HepG2 (cell line): ENCODE results near the gene INHBC. TPM values are rescaled to one million over a fixed set of nuclear protein-coding genes. Genes with fewer than 3 reads are reported as not detected.

Source experiments
- CHD4 ChIP-seq: fragments of 200-600 bp; sonication (generic); IDR thresholded peaks from 2 replicates; pipeline ENCODE4 v1.7.0; 2017; ENCODE audit warnings: mild to moderate bottlenecking, low read length, borderline replicate concordance
- MED1 ChIP-seq: sonication (generic); formaldehyde crosslinking; IDR thresholded peaks from 2 replicates; pipeline ENCODE4 v1.4.0; 2020; ENCODE audit warnings: missing genetic modification reagents
- MXI1 ChIP-seq: IDR thresholded peaks from 3 replicates; pipeline ENCODE4 v1.6.1; 2012; ENCODE audit warnings: low read depth, low read length, inconsistent platforms, borderline replicate concordance
- NR2F2 ChIP-seq: IDR thresholded peaks from 2 replicates; pipeline ENCODE4 v1.6.1; 2012; ENCODE audit warnings: low read depth, inconsistent platforms, borderline replicate concordance
- NRL ChIP-seq: sonication (generic); formaldehyde crosslinking; IDR thresholded peaks from 2 replicates; pipeline ENCODE4 v1.5.0; 2020; ENCODE audit warnings: missing genetic modification reagents, mild to moderate bottlenecking, moderate library complexity, borderline replicate concordance
- PHF5A ChIP-seq: IDR thresholded peaks from one replicate; pipeline ENCODE4 v1.6.1; 2018; ENCODE audit warnings: low read depth, missing genetic modification reagents; ENCODE audit not compliant: unreplicated experiment
- RBAK ChIP-seq: sonication (generic); formaldehyde crosslinking; IDR thresholded peaks from 2 replicates; pipeline ENCODE4 v1.5.1; 2020; ENCODE audit warnings: mild to moderate bottlenecking, missing genetic modification reagents
- ZBTB1 ChIP-seq: sonication (generic); formaldehyde crosslinking; IDR thresholded peaks from 2 replicates; pipeline ENCODE4 v1.4.0; 2020; ENCODE audit warnings: missing genetic modification reagents, borderline replicate concordance
- ZNF468 ChIP-seq: sonication (generic); formaldehyde crosslinking; IDR thresholded peaks from 2 replicates; pipeline ENCODE4 v1.8.0; 2022; ENCODE audit warnings: mild to moderate bottlenecking, moderate library complexity, missing genetic modification reagents
- ZNF616 ChIP-seq: sonication (generic); formaldehyde crosslinking; IDR thresholded peaks from 2 replicates; pipeline ENCODE4 v1.5.0; 2020; ENCODE audit warnings: low read depth, mild to moderate bottlenecking, missing genetic modification reagents
- ZNF772 ChIP-seq: sonication (generic); formaldehyde crosslinking; IDR thresholded peaks from 2 replicates; pipeline ENCODE4 v1.5.0; 2020; ENCODE audit warnings: mild to moderate bottlenecking, missing genetic modification reagents
- ZNF782 ChIP-seq: sonication (generic); formaldehyde crosslinking; IDR thresholded peaks from 2 replicates; pipeline ENCODE4 v1.4.0; 2020; ENCODE audit warnings: missing genetic modification reagents, mild to moderate bottlenecking, borderline replicate concordance
- polyA plus RNA-seq, 8 experiments: library from polyadenylated mRNA; depleted of rRNA in 3 of 8; stranded (reverse) in 7 of 8; unstranded in 1 of 8; fragments of >200 nt; fragmentation: Illumina TruSeq in 4 of 8; extraction: Trizol in 4 of 8; gene quantifications; 2 replicates each; pipeline versions ENCODE4 v1.2.1 to v1.2.3, GENCODE V29; 2011 to 2016; ENCODE audit warnings: low read depth in 4 of 8, missing spikeins in 1 of 8, mixed read lengths in 1 of 8; ENCODE audit not compliant: insufficient read depth in 1 of 8
- total RNA-seq, 5 experiments: library from RNA; depleted of rRNA; stranded (reverse); fragments of >200 nt; fragmentation: Illumina TruSeq; extraction: Trizol; gene quantifications; 2 replicates each; pipeline ENCODE4 v1.2.3, GENCODE V29; 2016; ENCODE audit warnings: low read depth in 1 of 5
- TF ChIP-seq, protein P1 (sequence below), 2 experiments: sonication (generic) in 1 of 2; formaldehyde crosslinking in 1 of 2; IDR thresholded peaks; 2 replicates each; pipeline versions ENCODE4 v1.6.1 to v1.9.0; 2014 to 2022; ENCODE audit warnings: antibody characterized with exemption in 1 of 2, borderline replicate concordance in 1 of 2, inconsistent platforms in 1 of 2, low read depth in 1 of 2, missing genetic modification reagents in 1 of 2
- TF ChIP-seq, protein P2 (sequence below): IDR thresholded peaks from 2 replicates; pipeline ENCODE4 v1.6.1; 2016; ENCODE audit warnings: low read depth, control low read depth
- TF ChIP-seq, protein P3 (sequence below): sonication (generic); formaldehyde crosslinking; IDR thresholded peaks from 2 replicates; pipeline ENCODE4 v1.5.0; 2020; ENCODE audit warnings: missing genetic modification reagents, mild to moderate bottlenecking, borderline replicate concordance

INHBC gene
- total and polyA plus RNA-seq, 2 of the 13 experiments (the other 11 are each of a cell fraction or from before 2014, with no cell fraction given) = 1.8 to 13.8 TPM

- TF ChIP-seq, protein P1, sequence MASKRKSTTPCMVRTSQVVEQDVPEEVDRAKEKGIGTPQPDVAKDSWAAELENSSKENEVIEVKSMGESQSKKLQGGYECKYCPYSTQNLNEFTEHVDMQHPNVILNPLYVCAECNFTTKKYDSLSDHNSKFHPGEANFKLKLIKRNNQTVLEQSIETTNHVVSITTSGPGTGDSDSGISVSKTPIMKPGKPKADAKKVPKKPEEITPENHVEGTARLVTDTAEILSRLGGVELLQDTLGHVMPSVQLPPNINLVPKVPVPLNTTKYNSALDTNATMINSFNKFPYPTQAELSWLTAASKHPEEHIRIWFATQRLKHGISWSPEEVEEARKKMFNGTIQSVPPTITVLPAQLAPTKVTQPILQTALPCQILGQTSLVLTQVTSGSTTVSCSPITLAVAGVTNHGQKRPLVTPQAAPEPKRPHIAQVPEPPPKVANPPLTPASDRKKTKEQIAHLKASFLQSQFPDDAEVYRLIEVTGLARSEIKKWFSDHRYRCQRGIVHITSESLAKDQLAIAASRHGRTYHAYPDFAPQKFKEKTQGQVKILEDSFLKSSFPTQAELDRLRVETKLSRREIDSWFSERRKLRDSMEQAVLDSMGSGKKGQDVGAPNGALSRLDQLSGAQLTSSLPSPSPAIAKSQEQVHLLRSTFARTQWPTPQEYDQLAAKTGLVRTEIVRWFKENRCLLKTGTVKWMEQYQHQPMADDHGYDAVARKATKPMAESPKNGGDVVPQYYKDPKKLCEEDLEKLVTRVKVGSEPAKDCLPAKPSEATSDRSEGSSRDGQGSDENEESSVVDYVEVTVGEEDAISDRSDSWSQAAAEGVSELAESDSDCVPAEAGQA (IDR thresholded peaks at IDR 0.05; ENCODE audit: low read depth) = peak; percentile 93
- TF ChIP-seq, protein P1 (CRISPR knock-in tag; IDR thresholded peaks at IDR 0.05; ENCODE audit: borderline replicate concordance) = no peak
- TF ChIP-seq MED1 (CRISPR knock-in tag) = peak; percentile 79
- TF ChIP-seq ZNF772 (CRISPR knock-in tag) = peak; percentile 84
- TF ChIP-seq NRL = peak; percentile 89; the same call in 1 of the 2 replicates
- no peak for TF ChIP-seq ZNF468 (CRISPR knock-in tag)
- peak; percentile 65; the same call in 1 of the 2 replicates for TF ChIP-seq ZBTB1 (CRISPR knock-in tag)
- TF ChIP-seq MXI1 = peak; percentile 78; the same call in 1 of the 3 replicates
- no peak for TF ChIP-seq PHF5A
- no peak for TF ChIP-seq RBAK
- peak; percentile 45; the same call in 1 of the 2 replicates for TF ChIP-seq ZNF616 (CRISPR knock-in tag)
- TF ChIP-seq CHD4 = no peak
- no peak for TF ChIP-seq NR2F2
- 0 out of 2 replicates have a peak, but pooled peaks have one; percentile 75 for TF ChIP-seq ZNF782
- TF ChIP-seq, protein P2, sequence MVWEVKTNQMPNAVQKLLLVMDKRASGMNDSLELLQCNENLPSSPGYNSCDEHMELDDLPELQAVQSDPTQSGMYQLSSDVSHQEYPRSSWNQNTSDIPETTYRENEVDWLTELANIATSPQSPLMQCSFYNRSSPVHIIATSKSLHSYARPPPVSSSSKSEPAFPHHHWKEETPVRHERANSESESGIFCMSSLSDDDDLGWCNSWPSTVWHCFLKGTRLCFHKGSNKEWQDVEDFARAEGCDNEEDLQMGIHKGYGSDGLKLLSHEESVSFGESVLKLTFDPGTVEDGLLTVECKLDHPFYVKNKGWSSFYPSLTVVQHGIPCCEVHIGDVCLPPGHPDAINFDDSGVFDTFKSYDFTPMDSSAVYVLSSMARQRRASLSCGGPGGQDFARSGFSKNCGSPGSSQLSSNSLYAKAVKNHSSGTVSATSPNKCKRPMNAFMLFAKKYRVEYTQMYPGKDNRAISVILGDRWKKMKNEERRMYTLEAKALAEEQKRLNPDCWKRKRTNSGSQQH (CRISPR knock-in tag) = peak; percentile 77; the same call in 1 of the 2 replicates
- TF ChIP-seq, protein P3, sequence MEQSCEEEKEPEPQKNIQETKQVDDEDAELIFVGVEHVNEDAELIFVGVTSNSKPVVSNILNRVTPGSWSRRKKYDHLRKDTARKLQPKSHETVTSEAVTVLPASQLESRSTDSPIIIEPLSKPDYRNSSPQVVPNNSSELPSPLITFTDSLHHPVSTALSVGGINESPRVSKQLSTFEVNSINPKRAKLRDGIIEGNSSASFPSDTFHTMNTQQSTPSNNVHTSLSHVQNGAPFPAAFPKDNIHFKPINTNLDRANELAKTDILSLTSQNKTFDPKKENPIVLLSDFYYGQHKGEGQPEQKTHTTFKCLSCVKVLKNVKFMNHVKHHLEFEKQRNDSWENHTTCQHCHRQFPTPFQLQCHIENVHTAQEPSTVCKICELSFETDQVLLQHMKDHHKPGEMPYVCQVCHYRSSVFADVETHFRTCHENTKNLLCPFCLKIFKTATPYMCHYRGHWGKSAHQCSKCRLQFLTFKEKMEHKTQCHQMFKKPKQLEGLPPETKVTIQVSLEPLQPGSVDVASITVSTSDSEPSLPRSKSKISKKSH (CRISPR knock-in tag) = peak; percentile 76; the same call in 1 of the 2 replicates
Measured at GRCh38 chr12:57430931-57431566, 3.5 kb upstream of the INHBC start, which contains the start of gene R3HDM2 (continued).
